ENCODE results near the gene KCNMB3.

DNA sequence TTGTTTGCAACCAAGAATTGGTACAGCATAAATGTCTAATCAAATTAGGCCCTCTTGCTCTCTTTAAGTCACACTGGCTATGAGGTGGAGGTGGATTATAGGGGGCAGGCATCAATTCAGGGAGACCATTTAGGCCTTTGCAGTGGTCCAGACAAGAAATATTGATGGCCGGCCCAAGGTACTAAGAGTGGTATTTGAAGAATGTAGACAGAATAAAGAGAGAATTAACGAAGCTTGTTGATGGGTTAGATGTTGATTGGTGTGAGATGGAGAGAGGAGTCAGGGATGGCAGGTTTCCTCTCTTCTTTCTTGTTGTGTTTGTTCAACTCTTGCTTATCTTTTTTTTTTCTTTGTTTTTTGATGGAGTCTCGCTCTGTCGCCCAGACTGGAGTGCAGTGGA, 54.2 kb downstream of the KCNMB3 start:
- TF ChIP-seq CTCF (IDR thresholded peaks at IDR 0.05) (no peak), POLR2A (IDR thresholded peaks at IDR 0.05) (no peak)
